HCT116 (cell line): ENCODE data around the gene LRRC61. TPM values are rescaled to one million over a fixed set of nuclear protein-coding genes. Genes with fewer than 3 reads are reported as not detected.

Experiments
- ATAC-seq: fragments of 200-7000 bp; cut with Tn5 transposase; 2 replicates; pipeline ENCODE4 v1.9.1; 2020; ENCODE audit warnings: mild to moderate bottlenecking, moderate library complexity
- BruUV-seq: library from RNA; stranded (reverse); fragments of 400-500 nt; replicated peaks from 2 replicates; lab custom pipeline; 2021; lab: Mats Ljungman, UMichigan
- CTCF ChIA-PET: fragments of 300-600 bp; sonication (Branson Sonifier 250); formaldehyde crosslinking; loops from one replicate; lab custom pipeline; 2021; ENCODE audit warnings: antibody characterized with exemption; lab: Charles Lee
- POLR2A ChIA-PET: fragments of 300-600, 350-600 bp; sonication (Branson Sonifier 250); formaldehyde crosslinking; loops from one replicate; lab custom pipeline; 2021; ENCODE audit warnings: antibody characterized with exemption; lab: Charles Lee
- RAD21 ChIA-PET, 2 experiments: fragments of 300-600 bp; sonication (Branson Sonifier 250); formaldehyde crosslinking; loops; one replicate each; lab custom pipeline; 2023; ENCODE audit warnings: low total read pairs in 2 of 2; ENCODE audit not compliant: uncharacterized antibody in 2 of 2, unreplicated experiment in 2 of 2, low non-redundant PET in 1 of 2; lab: Charles Lee
- DNase-seq: peaks from one replicate; pipeline ENCODE4 v3.0.0-alpha.2; 2010; ENCODE audit warnings: low read depth, low spot score
- H2AFZ ChIP-seq: fragments of 200-600 bp; shearing (Covaris generic), sonication (generic); 2 replicates; pipeline ENCODE4 v1.6.1; 2017; ENCODE audit warnings: low read depth, mixed run types, mixed read lengths, antibody characterized with exemption, low read length; ENCODE audit not compliant: poor library complexity, severe bottlenecking
- H3K27ac ChIP-seq: 2 replicates; pipeline ENCODE4 v1.5.1; 2012; ENCODE audit warnings: low read depth, low read length
- H3K27me3 ChIP-seq: fragments of 200-600 bp; sonication (generic); 2 replicates; pipeline ENCODE4 v1.6.1; 2016; ENCODE audit warnings: mixed run types, low read length, mixed read lengths; ENCODE audit not compliant: insufficient read depth
- H3K36me3 ChIP-seq, 2 experiments: fragments of 200-500 bp in 1 of 2; fragments of 200-600 bp in 1 of 2; sonication (Bioruptor generic) in 1 of 2; sonication (generic) in 1 of 2; 2 replicates each; pipeline versions ENCODE4 v1.5.1 to v1.6.1; 2014 to 2016; ENCODE audit warnings: low read length in 2 of 2, inconsistent platforms in 1 of 2, mixed read lengths in 1 of 2, mixed run types in 1 of 2; ENCODE audit not compliant: insufficient read depth in 2 of 2, control insufficient read depth in 1 of 2
- H3K4me1 ChIP-seq, 2 experiments: fragments of 200-600 bp in 1 of 2; sonication (generic) in 1 of 2; 2 replicates each; pipeline versions ENCODE4 v1.5.1 to v1.6.1; 2012 to 2017; ENCODE audit warnings: low read length in 2 of 2, inconsistent platforms in 1 of 2, mild to moderate bottlenecking in 1 of 2, mixed read lengths in 1 of 2, mixed run types in 1 of 2, moderate library complexity in 1 of 2; ENCODE audit not compliant: insufficient read depth in 2 of 2, control insufficient read depth in 1 of 2
- H3K4me2 ChIP-seq: fragments of 200-600 bp; sonication (generic); 2 replicates; pipeline ENCODE4 v1.6.1; 2017; ENCODE audit warnings: mixed run types, low read length, mixed read lengths
- H3K4me3 ChIP-seq, 2 experiments: fragments of 200-600 bp in 1 of 2; sonication (generic) in 1 of 2; replicated peaks in 1 of 2; 2 replicates each; pipeline ENCODE4 v1.5.1; 2011 to 2016; ENCODE audit warnings: low read length in 2 of 2, control low read depth in 1 of 2, low read depth in 1 of 2, mild to moderate bottlenecking in 1 of 2, mixed read lengths in 1 of 2, mixed run types in 1 of 2
- H3K79me2 ChIP-seq: fragments of 200-600 bp; sonication (generic); 2 replicates; pipeline ENCODE4 v1.6.1; 2017; ENCODE audit warnings: mild to moderate bottlenecking, mixed run types, low read length, moderate library complexity, mixed read lengths; ENCODE audit not compliant: insufficient read depth
- H3K9ac ChIP-seq: fragments of 200-600 bp; sonication (generic); 2 replicates; pipeline ENCODE4 v1.6.1; 2016; ENCODE audit warnings: low read length, mixed read lengths
- H3K9me2 ChIP-seq: fragments of 200-600 bp; sonication (generic), shearing (Covaris generic); 2 replicates; pipeline ENCODE4 v1.6.1; 2017; ENCODE audit warnings: mixed run types, mild to moderate bottlenecking, moderate library complexity; ENCODE audit not compliant: insufficient read depth
- H3K9me3 ChIP-seq, 2 experiments: fragments of 200-500 bp in 1 of 2; fragments of 200-600 bp in 1 of 2; sonication (Bioruptor generic) in 1 of 2; sonication (generic) in 1 of 2; 2 replicates each; pipeline ENCODE4 v1.6.1; 2014 to 2017; ENCODE audit warnings: low read length in 2 of 2, mixed read lengths in 2 of 2, inconsistent platforms in 1 of 2, low read depth in 1 of 2, mild to moderate bottlenecking in 1 of 2, mixed run types in 1 of 2, moderate library complexity in 1 of 2; ENCODE audit not compliant: control insufficient read depth in 1 of 2, insufficient read depth in 1 of 2
- H4K20me1 ChIP-seq: fragments of 200-600 bp; sonication (generic), shearing (Covaris generic); 2 replicates; pipeline ENCODE4 v1.6.1; 2017; ENCODE audit warnings: mixed run types, mild to moderate bottlenecking, moderate library complexity; ENCODE audit not compliant: insufficient read depth
- EZH2 ChIP-seq: fragments of 200-600 bp; sonication (generic); IDR thresholded peaks from 2 replicates; pipeline ENCODE4 v1.6.1; 2017; ENCODE audit warnings: antibody characterized with exemption, mixed run types
- FOSL1 ChIP-seq: IDR thresholded peaks from 2 replicates; pipeline ENCODE4 v1.6.1; 2012; ENCODE audit warnings: low read depth
- POLR2AphosphoS5 ChIP-seq: IDR thresholded peaks from 2 replicates; pipeline ENCODE4 v1.6.1; 2011; ENCODE audit warnings: mild to moderate bottlenecking, low read depth, low read length, moderate library complexity
- REST ChIP-seq: IDR thresholded peaks from 2 replicates; pipeline ENCODE4 v1.6.1; 2012; ENCODE audit warnings: low read depth
- SIN3A ChIP-seq: IDR thresholded peaks from 2 replicates; pipeline ENCODE4 v1.6.1; 2012; ENCODE audit warnings: low read depth
- TCF7L2 ChIP-seq: IDR thresholded peaks from 2 replicates; pipeline ENCODE4 v1.7.0; 2011; ENCODE audit warnings: borderline replicate concordance, inconsistent platforms; ENCODE audit not compliant: insufficient read depth, insufficient read length; ENCODE audit errors: extremely low read depth
- ZFX ChIP-seq: fragments of 450-650 bp; IDR thresholded peaks from 2 replicates; pipeline ENCODE4 v1.6.1; 2017
- ZNF274 ChIP-seq: fragments of 200-500 bp; sonication (Bioruptor generic); IDR thresholded peaks from 2 replicates; pipeline ENCODE4 v1.6.1; 2014; ENCODE audit warnings: mild to moderate bottlenecking, low read depth, low read length, inconsistent platforms
- intact Hi-C: fragments of 100-400 bp; cut with micrococcal nuclease; formaldehyde crosslinking; loops from 2 replicates; pipeline ENCODE4 v1.10.0; 2022
- total RNA-seq: library from RNA; stranded (reverse); gene quantifications from one replicate; pipeline ENCODE4 v1.2.1, GENCODE V29; 2021; ENCODE audit not compliant: unreplicated experiment
- TF ChIP-seq, protein P1 (sequence below): IDR thresholded peaks from 2 replicates; pipeline ENCODE4 v1.6.1; 2011; ENCODE audit warnings: mild to moderate bottlenecking, low read length, moderate library complexity; ENCODE audit not compliant: insufficient replicate concordance; ENCODE audit errors: extremely low read depth

Gene LRRC61
- total RNA-seq, 1 experiment from 2014 or later, result 12.0 TPM

- DNase-seq, result no peak
- ChIA-PET CTCF (no interaction called here), POLR2A (no interaction called here), RAD21 (no interaction called here)
- Histone ChIP-seq H3K36me3 (peaks cover 11 to 16% of the 10 kb centered on the region in 2 experiments; a peak in 3 of 4 replicates), H2AFZ (no peak overlapping the region), H3K9me2 (no peaks in the 10 kb centered on the region), H3K9me3 (no peaks in the 10 kb centered on the region), H3K4me3 (no peak overlapping the region), H4K20me1 (no peaks in the 10 kb centered on the region), H3K9ac (no peak overlapping the region), H3K4me1 (peaks cover 14 to 22% of the 10 kb centered on the region in 2 experiments), H3K4me2 (no peak overlapping the region), H3K27ac (no peak overlapping the region), H3K79me2 (peaks cover 35% of the 10 kb centered on the region), H3K27me3 (no peaks in the 10 kb centered on the region)
- TF ChIP-seq ZNF274 (no peak), SIN3A (no peak), TCF7L2 (no peak), REST (no peak), FOSL1 (no peak), POLR2AphosphoS5 (no peak), EZH2 (no peak), ZFX (no peak)
- TF ChIP-seq, protein P1, sequence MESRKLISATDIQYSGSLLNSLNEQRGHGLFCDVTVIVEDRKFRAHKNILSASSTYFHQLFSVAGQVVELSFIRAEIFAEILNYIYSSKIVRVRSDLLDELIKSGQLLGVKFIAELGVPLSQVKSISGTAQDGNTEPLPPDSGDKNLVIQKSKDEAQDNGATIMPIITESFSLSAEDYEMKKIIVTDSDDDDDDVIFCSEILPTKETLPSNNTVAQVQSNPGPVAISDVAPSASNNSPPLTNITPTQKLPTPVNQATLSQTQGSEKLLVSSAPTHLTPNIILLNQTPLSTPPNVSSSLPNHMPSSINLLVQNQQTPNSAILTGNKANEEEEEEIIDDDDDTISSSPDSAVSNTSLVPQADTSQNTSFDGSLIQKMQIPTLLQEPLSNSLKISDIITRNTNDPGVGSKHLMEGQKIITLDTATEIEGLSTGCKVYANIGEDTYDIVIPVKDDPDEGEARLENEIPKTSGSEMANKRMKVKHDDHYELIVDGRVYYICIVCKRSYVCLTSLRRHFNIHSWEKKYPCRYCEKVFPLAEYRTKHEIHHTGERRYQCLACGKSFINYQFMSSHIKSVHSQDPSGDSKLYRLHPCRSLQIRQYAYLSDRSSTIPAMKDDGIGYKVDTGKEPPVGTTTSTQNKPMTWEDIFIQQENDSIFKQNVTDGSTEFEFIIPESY, result no peak
- no peak for ATAC-seq
- BruUV-seq, result no TSS peak
- intact Hi-C loops, result no loop called here
Measured at GRCh38 chr7:150374472-150374871, 51.3 kb downstream of the LRRC61 start.
